Trophoblast cell (in vitro differentiated cells and primary cell): ENCODE measurements around the gene CALCR.
"Not testable (repeated sequence)": the region's sequence is repeated elsewhere in the genome, so short reads cannot be mapped to it uniquely, and the experiment has no call there.

ENCODE experiments used
- DNase-seq, 2 donors: peaks; one replicate each; pipeline ENCODE4 v3.0.0-alpha.2; 2016
- H2AFZ ChIP-seq: 2 replicates; pipeline ENCODE4 v1.6.1; 2013; ENCODE audit warnings: low read length, moderate library complexity, mild to moderate bottlenecking; ENCODE audit not compliant: insufficient read depth, poor library complexity
- H2AK5ac ChIP-seq: 2 replicates; pipeline ENCODE4 v1.6.1; 2013; ENCODE audit warnings: mild to moderate bottlenecking, low read length
- H2BK120ac ChIP-seq: 2 replicates; pipeline ENCODE4 v1.6.1; 2013; ENCODE audit warnings: low read length, mild to moderate bottlenecking, moderate library complexity; ENCODE audit not compliant: insufficient read depth, poor library complexity
- H2BK12ac ChIP-seq: 2 replicates; pipeline ENCODE4 v1.6.1; 2013; ENCODE audit warnings: mild to moderate bottlenecking, low read length, moderate library complexity
- H2BK5ac ChIP-seq: 2 replicates; pipeline ENCODE4 v1.6.1; 2013; ENCODE audit warnings: low read length, low read depth, moderate library complexity, mild to moderate bottlenecking; ENCODE audit not compliant: poor library complexity
- H3K14ac ChIP-seq: 2 replicates; pipeline ENCODE4 v1.6.1; 2013; ENCODE audit warnings: mild to moderate bottlenecking, low read length
- H3K18ac ChIP-seq: 2 replicates; pipeline ENCODE4 v1.6.1; 2013; ENCODE audit warnings: mild to moderate bottlenecking, low read length
- H3K23ac ChIP-seq: 2 replicates; pipeline ENCODE4 v1.6.1; 2013; ENCODE audit warnings: low read length
- H3K27ac ChIP-seq: 2 replicates; pipeline ENCODE4 v1.5.1; 2013; ENCODE audit warnings: low read depth, mild to moderate bottlenecking, inconsistent platforms, low read length, moderate library complexity
- H3K27me3 ChIP-seq: 2 replicates; pipeline ENCODE4 v1.6.1; 2013; ENCODE audit warnings: inconsistent platforms, mild to moderate bottlenecking, low read length, moderate library complexity; ENCODE audit not compliant: insufficient read depth
- H3K36me3 ChIP-seq, 2 experiments: 1 replicate in 1 of 2; 2 replicates in 1 of 2; pipeline ENCODE4 v1.6.1; 2013; ENCODE audit warnings: low read length in 2 of 2, mild to moderate bottlenecking in 2 of 2, moderate library complexity in 1 of 2; ENCODE audit not compliant: insufficient read depth in 2 of 2, control insufficient read depth in 1 of 2
- H3K4ac ChIP-seq: 2 replicates; pipeline ENCODE4 v1.6.1; 2013; ENCODE audit warnings: low read depth, mild to moderate bottlenecking, low read length, moderate library complexity
- H3K4me1 ChIP-seq, 2 experiments: 1 replicate in 1 of 2; 2 replicates in 1 of 2; pipeline ENCODE4 v1.6.1; 2013; ENCODE audit warnings: low read length in 2 of 2, mild to moderate bottlenecking in 2 of 2, moderate library complexity in 1 of 2; ENCODE audit not compliant: insufficient read depth in 2 of 2, control insufficient read depth in 1 of 2
- H3K4me2 ChIP-seq: 2 replicates; pipeline ENCODE4 v1.6.1; 2013; ENCODE audit warnings: inconsistent platforms, mild to moderate bottlenecking, low read length, moderate library complexity
- H3K4me3 ChIP-seq: 2 replicates; pipeline ENCODE4 v1.5.1; 2013; ENCODE audit warnings: mild to moderate bottlenecking, low read depth, low read length, inconsistent platforms
- H3K79me1 ChIP-seq: one replicate; pipeline ENCODE4 v1.6.1; 2013; ENCODE audit warnings: low read length
- H3K79me2 ChIP-seq: 2 replicates; pipeline ENCODE4 v1.6.1; 2013; ENCODE audit warnings: low read length, mild to moderate bottlenecking; ENCODE audit not compliant: control insufficient read depth, insufficient read depth, poor library complexity
- H3K9ac ChIP-seq: 2 replicates; pipeline ENCODE4 v1.6.1; 2013; ENCODE audit warnings: mild to moderate bottlenecking, low read length
- H3K9me3 ChIP-seq: 2 replicates; pipeline ENCODE4 v1.6.1; 2013; ENCODE audit warnings: low read depth, mild to moderate bottlenecking, control low read depth, inconsistent platforms, low read length; ENCODE audit not compliant: insufficient read depth
- H4K12ac ChIP-seq: 2 replicates; pipeline ENCODE4 v1.6.1; 2013; ENCODE audit warnings: low read depth, mild to moderate bottlenecking, low read length, moderate library complexity
- H4K8ac ChIP-seq: 2 replicates; pipeline ENCODE4 v1.6.1; 2013; ENCODE audit warnings: low read depth, mild to moderate bottlenecking, low read length, moderate library complexity
- H4K91ac ChIP-seq: one replicate; pipeline ENCODE4 v1.6.1; 2013; ENCODE audit warnings: low read depth, mild to moderate bottlenecking, low read length, moderate library complexity
- WGBS: extraction: QIAGEN DNeasy Blood & Tissue Kit; methylation state at CpG from one replicate; pipeline ENCODE4 v1.1.7; 2013; ENCODE audit warnings: missing lambda C conversion rate; ENCODE audit not compliant: insufficient read length, insufficient coverage; ENCODE audit errors: extremely low coverage; 5-methylcytosine and 5-hydroxymethylcytosine counted together

CALCR gene

DNA sequence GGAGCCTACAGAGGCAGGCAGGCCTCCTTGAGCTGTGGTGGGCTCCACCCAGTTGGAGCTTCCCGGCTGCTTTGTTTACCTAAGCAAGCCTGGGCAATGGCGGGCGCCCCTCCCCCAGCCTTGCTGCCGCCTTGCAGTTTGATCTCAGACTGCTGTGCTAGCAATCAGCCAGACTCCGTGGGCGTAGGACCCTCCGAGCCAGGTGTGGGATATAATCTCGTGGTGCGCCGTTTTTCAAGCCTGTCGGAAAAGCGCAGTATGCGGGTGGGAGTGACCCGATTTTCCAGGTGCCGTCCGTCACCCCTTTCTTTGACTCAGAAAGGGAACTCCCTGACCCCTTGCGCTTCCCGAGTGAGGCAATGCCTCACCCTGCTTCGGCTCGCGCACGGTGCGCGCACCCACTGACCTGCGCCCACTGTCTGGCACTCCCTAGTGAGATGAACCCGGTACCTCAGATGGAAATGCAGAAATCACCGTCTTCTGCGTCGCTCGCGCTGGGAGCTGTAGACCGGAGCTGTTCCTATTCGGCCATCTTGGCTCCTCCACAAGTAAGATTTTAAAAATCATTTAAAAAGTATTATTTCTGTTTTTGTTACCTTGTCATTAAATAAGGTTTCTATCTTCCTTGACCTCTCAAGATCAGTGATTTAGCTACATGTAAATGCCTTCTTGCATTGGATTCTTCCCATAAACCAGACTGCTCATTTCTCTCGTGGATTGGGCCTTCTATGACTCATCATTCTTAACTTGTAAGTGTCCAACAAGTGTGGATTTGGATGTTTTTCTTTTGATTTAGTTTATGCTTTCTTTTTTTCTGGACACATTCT lies 16.9 kb upstream of the CALCR start:
- H3K9me3 ChIP-seq, H2AK5ac ChIP-seq, H3K18ac ChIP-seq, H3K14ac ChIP-seq, H4K12ac ChIP-seq, H3K9ac ChIP-seq, H3K79me2 ChIP-seq, H3K4me1 ChIP-seq, H3K4me2 ChIP-seq, H2BK120ac ChIP-seq, H3K23ac ChIP-seq, H4K91ac ChIP-seq, H2AFZ ChIP-seq, DNase-seq, H3K36me3 ChIP-seq, H3K27ac ChIP-seq, H3K4me3 ChIP-seq, H3K79me1 ChIP-seq, H2BK12ac ChIP-seq, H4K8ac ChIP-seq, H2BK5ac ChIP-seq, H3K27me3 ChIP-seq, H3K4ac ChIP-seq: not testable (repeated sequence)
- no CpG with 5 or more reads among the region's 34 CpGs for whole genome bisulfite sequencing

DNA sequence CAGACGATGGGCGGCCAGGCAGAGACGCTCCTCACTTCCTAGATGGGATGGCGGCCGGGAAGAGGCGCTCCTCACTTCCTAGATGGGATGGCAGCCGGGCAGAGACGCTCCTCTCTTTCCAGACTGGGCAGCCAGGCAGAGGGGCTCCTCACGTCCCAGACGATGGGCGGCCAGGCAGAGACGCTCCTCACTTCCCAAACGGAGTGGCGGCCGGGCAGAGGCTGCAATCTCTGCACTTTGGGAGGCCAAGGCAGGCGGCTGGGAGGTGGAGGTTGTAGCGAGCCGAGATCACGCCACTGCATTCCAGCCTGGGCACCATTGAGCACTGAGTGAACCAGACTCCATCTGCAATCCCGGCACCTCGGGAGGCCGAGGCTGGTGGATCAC lies 11.9 kb upstream of the CALCR start:
- H2AK5ac ChIP-seq, H3K27me3 ChIP-seq, H3K79me1 ChIP-seq, H4K12ac ChIP-seq, H3K9ac ChIP-seq, H3K4ac ChIP-seq, H3K4me1 ChIP-seq, H2BK120ac ChIP-seq, H3K36me3 ChIP-seq, H3K4me3 ChIP-seq, H3K4me2 ChIP-seq, H3K9me3 ChIP-seq, H3K14ac ChIP-seq, H2BK5ac ChIP-seq, H3K18ac ChIP-seq, H3K23ac ChIP-seq, H4K8ac ChIP-seq, DNase-seq, H2BK12ac ChIP-seq, H4K91ac ChIP-seq, H3K27ac ChIP-seq, H2AFZ ChIP-seq, H3K79me2 ChIP-seq: not testable (repeated sequence)
- WGBS: no CpG with 5 or more reads among the region's 22 CpGs

GRCh38 chr7:93585694-93586478 lies 11.4 kb upstream of the CALCR start:
- H3K4me3 ChIP-seq, H3K23ac ChIP-seq, H3K14ac ChIP-seq, H3K27me3 ChIP-seq, H2BK120ac ChIP-seq, H3K9ac ChIP-seq, H4K91ac ChIP-seq, H3K18ac ChIP-seq, H2BK5ac ChIP-seq, H2AK5ac ChIP-seq, H3K27ac ChIP-seq, H2AFZ ChIP-seq, H2BK12ac ChIP-seq, H3K4me2 ChIP-seq, H3K79me1 ChIP-seq, H3K4me1 ChIP-seq, H3K9me3 ChIP-seq, H4K12ac ChIP-seq, H3K36me3 ChIP-seq, H3K4ac ChIP-seq, DNase-seq, H3K79me2 ChIP-seq, H4K8ac ChIP-seq: not testable (repeated sequence)
- WGBS: no CpG with 5 or more reads among the region's 54 CpGs

- Histone ChIP-seq H3K14ac (no peak overlapping the region), H2AK5ac (no peak overlapping the region), H3K36me3 (no peaks in the 10 kb centered on the region), H3K27me3 (no peaks in the 10 kb centered on the region), H3K4me3 (no peak overlapping the region), H3K79me2 (no peaks in the 10 kb centered on the region), H3K18ac (no peak overlapping the region), H3K4me2 (no peak overlapping the region), H2AFZ (no peak overlapping the region), H3K4me1 (peaks cover 10 to 11% of the 10 kb centered on the region in 2 experiments), H2BK120ac (no peak overlapping the region), H3K27ac (no peak overlapping the region), H4K91ac (no peak overlapping the region), H3K4ac (no peak overlapping the region), H3K23ac (no peak overlapping the region), H4K8ac (no peak overlapping the region), H2BK5ac (no peak overlapping the region), H3K9ac (no peak overlapping the region), H4K12ac (no peak overlapping the region), H3K79me1 (peaks cover 2% of the 10 kb centered on the region), H3K9me3 (peaks cover 2% of the 10 kb centered on the region), H2BK12ac (no peak overlapping the region)
- peak in 1 of 2 donors; percentile 54 for DNase-seq
- WGBS: no CpG with 5 or more reads among the region's 2 CpGs
These were observed 4.9 kb upstream of the CALCR start for GRCh38 chr7:93579431-93579830.
